K562 (cell line): ENCODE data around the gene FAM110D. TPM values are rescaled to one million over a fixed set of nuclear protein-coding genes. Genes with fewer than 3 reads are reported as not detected.

Source experiments
- ARID2 ChIP-seq: fragments of 450-650 bp; IDR thresholded peaks from 2 replicates; pipeline ENCODE4 v1.6.1; 2017; ENCODE audit warnings: antibody characterized with exemption, mild to moderate bottlenecking
- CREB1 ChIP-seq, 2 experiments: sonication (generic) in 1 of 2; formaldehyde crosslinking in 1 of 2; IDR thresholded peaks; 2 replicates each; pipeline versions ENCODE4 v1.6.1 to v1.8.0; 2012 to 2022; ENCODE audit warnings: inconsistent platforms in 1 of 2, mild to moderate bottlenecking in 1 of 2, missing genetic modification reagents in 1 of 2, moderate library complexity in 1 of 2
- CXXC5 ChIP-seq: fragments of 250-450 bp; sonication (Bioruptor Pico); IDR thresholded peaks from 2 replicates; pipeline ENCODE4 v1.8.0; 2022; ENCODE audit warnings: inconsistent platforms, mild to moderate bottlenecking, moderate library complexity
- FOXA1 ChIP-seq: fragments of 450-650 bp; IDR thresholded peaks from 2 replicates; pipeline ENCODE4 v1.6.1; 2016; ENCODE audit warnings: mild to moderate bottlenecking, borderline replicate concordance
- FOXK2 ChIP-seq, 2 experiments: fragments of 450-650 bp; IDR thresholded peaks in 1 of 2; conservative IDR thresholded peaks in 1 of 2; 2 replicates each; pipeline ENCODE4 v1.6.1; 2016; ENCODE audit warnings: low read depth in 2 of 2, mild to moderate bottlenecking in 1 of 2
- GABPB1 ChIP-seq: sonication (generic); formaldehyde crosslinking; IDR thresholded peaks from 2 replicates; pipeline ENCODE4 v1.8.0; 2022; ENCODE audit warnings: mild to moderate bottlenecking, missing genetic modification reagents
- HSF4 ChIP-seq: fragments of 250-450 bp; sonication (Bioruptor Pico); IDR thresholded peaks from 2 replicates; pipeline ENCODE4 v2.1.2; 2022; ENCODE audit warnings: mild to moderate bottlenecking, moderate library complexity, borderline replicate concordance
- NR2C1 ChIP-seq, 2 experiments: fragments of 450-650 bp; IDR thresholded peaks; 2 replicates each; pipeline ENCODE4 v1.6.1; 2017; ENCODE audit warnings: mild to moderate bottlenecking in 2 of 2, antibody characterized with exemption in 1 of 2, inconsistent platforms in 1 of 2, missing compliant biosample characterization in 1 of 2, missing genetic modification characterization in 1 of 2
- PHF21A ChIP-seq: fragments of 450-650 bp; IDR thresholded peaks from 2 replicates; pipeline ENCODE4 v1.6.1; 2017; ENCODE audit warnings: low read depth, borderline replicate concordance
- POLR2AphosphoS5 ChIP-seq: IDR thresholded peaks from 2 replicates; pipeline ENCODE4 v1.6.1; 2011; ENCODE audit warnings: mild to moderate bottlenecking, low read depth, low read length, moderate library complexity; ENCODE audit not compliant: control insufficient read depth, insufficient read depth
- RHOXF2B ChIP-seq: fragments of 250-450 bp; sonication (Bioruptor Pico); conservative IDR thresholded peaks from 2 replicates; pipeline ENCODE4 v1.5.1; 2021
- SAP30 ChIP-seq: fragments of 200-600 bp; sonication (generic); IDR thresholded peaks from 2 replicates; pipeline ENCODE4 v1.6.1; 2012; ENCODE audit warnings: borderline replicate concordance, low read depth, mild to moderate bottlenecking, moderate library complexity, low read length, control low read depth, inconsistent platforms; ENCODE audit not compliant: insufficient read depth, poor library complexity, severe bottlenecking
- SNIP1 ChIP-seq: fragments of 450-650 bp; IDR thresholded peaks from 2 replicates; pipeline ENCODE4 v1.7.1; 2017; ENCODE audit warnings: low read depth, mild to moderate bottlenecking
- TEAD4 ChIP-seq, 2 experiments: sonication (generic) in 1 of 2; formaldehyde crosslinking in 1 of 2; IDR thresholded peaks; 2 replicates each; pipeline versions ENCODE4 v1.6.1 to v1.8.0; 2012 to 2022; ENCODE audit warnings: borderline replicate concordance in 1 of 2, inconsistent platforms in 1 of 2, low read length in 1 of 2, mild to moderate bottlenecking in 1 of 2, missing genetic modification reagents in 1 of 2
- TFAM ChIP-seq: fragments of 250-450 bp; sonication (Bioruptor Pico); conservative IDR thresholded peaks from 2 replicates; pipeline ENCODE4 v1.5.0; 2021; ENCODE audit warnings: mild to moderate bottlenecking, moderate library complexity
- ZKSCAN3 ChIP-seq: fragments of 250-450 bp; sonication (Bioruptor Pico); IDR thresholded peaks from 2 replicates; pipeline ENCODE4 v1.4.0; 2020
- ZNF584 ChIP-seq: fragments of 200-800 bp; sonication (Bioruptor generic); IDR thresholded peaks from 2 replicates; pipeline ENCODE4 v1.6.1; 2016; ENCODE audit warnings: low read depth, mild to moderate bottlenecking, missing genetic modification characterization, missing compliant biosample characterization
- ZNF780A ChIP-seq: fragments of 250-450 bp; sonication (Bioruptor Pico); IDR thresholded peaks from 2 replicates; pipeline ENCODE4 v1.5.0; 2021; ENCODE audit warnings: mild to moderate bottlenecking
- polyA plus RNA-seq, 8 experiments: library from polyadenylated mRNA; depleted of rRNA in 4 of 8; stranded (reverse) in 5 of 8; unstranded in 3 of 8; fragments of >200 nt; fragmentation: Nextera tagmentation in 2 of 8; fragmentation: Illumina TruSeq in 1 of 8; extraction: Ambion mirVana in 2 of 8; extraction: Trizol in 1 of 8; gene quantifications; 2 replicates each; pipeline versions ENCODE4 v1.2.1 to v1.2.3, GENCODE V29; 2011 to 2014; ENCODE audit warnings: inconsistent platforms in 1 of 8, missing spikeins in 1 of 8
- total RNA-seq, 7 experiments: library from RNA; depleted of rRNA in 6 of 7; stranded (reverse); fragments of >200 nt in 6 of 7; fragmentation: Illumina TruSeq in 2 of 7; extraction: Trizol in 2 of 7; gene quantifications; 2 replicates each; pipeline versions ENCODE4 v1.2.1 to v1.2.3, GENCODE V29; 2011 to 2021; ENCODE audit warnings: low replicate concordance in 1 of 7
- TF ChIP-seq, protein P1 (sequence below), 2 experiments: fragments of 450-650 bp; IDR thresholded peaks; 2 replicates each; pipeline ENCODE4 v1.6.1; 2016; ENCODE audit warnings: mild to moderate bottlenecking in 2 of 2, borderline replicate concordance in 1 of 2, low read depth in 1 of 2, moderate library complexity in 1 of 2

Gene FAM110D
- total and polyA plus RNA-seq, 9 of the 15 experiments (the other 6 are each of a cell fraction or from before 2014, with no cell fraction given): 0.04 to 1.1 (median 0.33) TPM

DNA sequence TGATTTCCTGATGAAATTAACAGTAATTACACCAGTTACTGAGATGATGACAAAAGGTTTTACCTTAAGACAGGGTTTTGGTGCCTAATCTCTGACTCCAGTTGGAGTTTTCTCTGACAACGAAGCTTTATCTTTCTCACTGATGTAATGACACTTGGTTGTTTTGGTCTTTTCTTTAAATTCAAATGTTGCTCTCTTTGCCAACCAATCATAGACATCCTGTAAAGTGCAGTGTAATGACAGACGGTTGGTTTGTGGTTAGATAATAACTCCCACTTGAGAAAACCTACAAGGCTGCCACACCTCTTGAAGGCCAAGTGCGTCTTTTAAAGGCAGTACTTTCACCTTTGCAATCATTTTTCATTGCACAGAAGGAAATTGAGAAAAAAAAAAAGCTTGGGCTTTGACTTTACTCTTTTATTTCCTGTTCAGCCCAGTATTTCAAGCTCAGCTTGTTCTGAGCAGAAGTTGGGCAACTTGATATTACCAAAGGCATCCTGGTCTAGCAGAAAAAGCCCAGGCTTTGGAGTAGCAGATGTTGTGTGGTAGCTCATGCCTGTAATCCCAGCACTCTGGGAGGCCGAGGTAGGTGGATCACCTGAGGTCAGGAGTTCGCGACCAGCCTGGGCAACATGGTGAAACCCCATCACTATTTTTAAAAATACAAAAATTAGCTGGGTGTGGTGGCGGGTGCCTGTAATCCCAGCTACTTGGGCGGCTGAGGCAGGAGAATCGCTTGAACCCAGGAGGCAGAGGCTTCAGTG, 32.4 kb upstream of the FAM110D start (continued):
- TF ChIP-seq, protein P1, sequence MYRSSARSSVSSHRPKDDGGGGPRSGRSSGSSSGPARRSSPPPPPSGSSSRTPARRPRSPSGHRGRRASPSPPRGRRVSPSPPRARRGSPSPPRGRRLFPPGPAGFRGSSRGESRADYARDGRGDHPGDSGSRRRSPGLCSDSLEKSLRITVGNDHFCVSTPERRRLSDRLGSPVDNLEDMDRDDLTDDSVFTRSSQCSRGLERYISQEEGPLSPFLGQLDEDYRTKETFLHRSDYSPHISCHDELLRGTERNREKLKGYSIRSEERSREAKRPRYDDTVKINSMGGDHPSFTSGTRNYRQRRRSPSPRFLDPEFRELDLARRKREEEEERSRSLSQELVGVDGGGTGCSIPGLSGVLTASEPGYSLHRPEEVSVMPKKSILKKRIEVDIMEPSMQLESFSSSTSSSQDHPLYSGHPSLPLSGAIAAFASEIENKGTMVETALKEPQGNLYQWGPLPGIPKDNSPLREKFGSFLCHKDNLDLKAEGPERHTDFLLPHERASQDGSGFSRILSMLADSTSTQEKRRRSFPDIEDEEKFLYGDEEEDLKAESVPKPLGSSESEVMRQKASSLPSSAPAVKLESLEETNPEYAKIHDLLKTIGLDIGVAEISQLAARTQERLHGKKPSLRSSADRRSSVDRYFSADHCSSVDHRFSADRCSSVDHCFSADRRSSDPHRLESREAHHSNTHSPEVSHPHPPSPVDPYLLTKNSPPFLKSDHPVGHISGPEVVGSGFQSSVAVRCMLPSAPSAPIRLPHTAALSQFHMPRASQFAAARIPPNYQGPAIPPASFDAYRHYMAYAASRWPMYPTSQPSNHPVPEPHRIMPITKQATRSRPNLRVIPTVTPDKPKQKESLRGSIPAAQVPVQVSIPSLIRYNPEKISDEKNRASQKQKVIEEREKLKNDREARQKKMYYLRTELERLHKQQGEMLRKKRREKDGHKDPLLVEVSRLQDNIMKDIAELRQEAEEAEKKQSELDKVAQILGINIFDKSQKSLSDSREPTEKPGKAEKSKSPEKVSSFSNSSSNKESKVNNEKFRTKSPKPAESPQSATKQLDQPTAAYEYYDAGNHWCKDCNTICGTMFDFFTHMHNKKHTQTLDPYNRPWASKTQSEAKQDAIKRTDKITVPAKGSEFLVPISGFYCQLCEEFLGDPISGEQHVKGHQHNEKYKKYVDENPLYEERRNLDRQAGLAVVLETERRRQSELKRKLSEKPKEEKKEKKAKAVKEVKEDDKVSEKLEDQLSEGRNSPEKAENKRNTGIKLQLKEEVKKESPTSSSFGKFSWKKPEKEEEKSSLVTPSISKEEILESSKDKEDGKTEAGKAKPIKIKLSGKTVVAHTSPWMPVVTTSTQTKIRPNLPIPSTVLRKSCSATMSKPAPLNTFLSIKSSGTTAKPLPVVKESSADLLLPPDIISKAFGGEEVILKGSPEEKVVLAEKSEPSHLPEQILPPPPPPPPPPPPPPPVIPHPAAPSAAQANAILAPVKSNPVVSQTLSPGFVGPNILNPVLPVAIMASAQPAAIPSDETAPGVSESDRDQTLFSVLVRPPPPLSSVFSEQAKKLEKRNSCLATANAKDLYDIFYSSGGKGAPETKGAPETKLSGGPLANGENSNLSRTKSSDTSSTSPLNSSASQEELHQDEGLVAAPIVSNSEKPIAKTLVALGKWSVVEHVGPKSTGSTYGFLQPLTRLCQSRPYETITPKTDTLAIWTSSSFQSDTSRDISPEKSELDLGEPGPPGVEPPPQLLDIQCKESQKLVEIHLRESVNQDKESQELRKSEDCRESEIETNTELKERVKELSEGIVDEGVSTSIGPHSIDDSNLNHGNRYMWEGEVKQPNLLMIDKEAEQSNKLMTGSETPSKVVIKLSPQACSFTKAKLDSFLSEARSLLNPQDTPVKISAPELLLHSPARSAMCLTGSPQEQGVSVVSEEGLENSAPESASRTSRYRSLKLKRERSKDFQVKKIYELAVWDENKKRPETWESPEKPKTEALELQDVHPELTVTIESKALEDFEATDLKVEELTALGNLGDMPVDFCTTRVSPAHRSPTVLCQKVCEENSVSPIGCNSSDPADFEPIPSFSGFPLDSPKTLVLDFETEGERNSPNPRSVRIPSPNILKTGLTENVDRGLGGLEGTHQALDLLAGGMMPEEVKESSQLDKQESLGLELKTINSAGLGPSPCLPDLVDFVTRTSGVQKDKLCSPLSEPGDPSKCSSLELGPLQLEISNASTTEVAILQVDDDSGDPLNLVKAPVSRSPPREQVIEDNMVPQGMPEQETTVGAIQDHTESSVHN (IDR thresholded peaks at IDR 0.05; ENCODE audit: borderline replicate concordance in 1 of 2, low read depth in 1 of 2): peak in 1 of 2 experiments; percentile 85; a peak in 2 of 4 replicates
- TF ChIP-seq ZNF584 (CRISPR knock-in tag) (0 out of 2 replicates have a peak, but pooled peaks have one; percentile 30), SNIP1 (no peak), CXXC5 (CRISPR knock-in tag) (peak; percentile 98), FOXK2 (conservative IDR thresholded peaks at IDR 0.05 in 1 of 2, IDR thresholded peaks at IDR 0.05 in 1 of 2; ENCODE audit: low read depth in 2 of 2) (peak; percentile 94 to 95), FOXA1 (no peak), GABPB1 (CRISPR knock-in tag) (peak; percentile 73), ZNF780A (CRISPR knock-in tag) (no peak), HSF4 (peak; percentile 11; the same call in 1 of the 2 replicates), SAP30 (no peak), PHF21A (no peak), ZKSCAN3 (no peak), RHOXF2B (CRISPR knock-in tag) (peak; percentile 31; the same call in 1 of the 2 replicates), POLR2AphosphoS5 (peak; percentile 90), ARID2 (0 out of 2 replicates have a peak, but pooled peaks have one; percentile 63), TEAD4 (IDR thresholded peaks at IDR 0.05; ENCODE audit: low read length) (peak; percentile 95), TEAD4 (CRISPR knock-in tag; IDR thresholded peaks at IDR 0.05; ENCODE audit: borderline replicate concordance) (no peak), CREB1 (IDR thresholded peaks at IDR 0.05) (peak; percentile 70), CREB1 (CRISPR knock-in tag; IDR thresholded peaks at IDR 0.05) (peak; percentile 74; the same call in 1 of the 2 replicates), NR2C1 (IDR thresholded peaks at IDR 0.05) (peak; percentile 61), NR2C1 (tag; IDR thresholded peaks at IDR 0.05) (peak; percentile 52), TFAM (CRISPR knock-in tag) (no peak)
